Activated CD4-positive, alpha-beta T cell treated with anti-CD3 and anti-CD28 coated beads, Interleukin-2, Interleukin-4, amounts not matched to agents 100 ng/mL and 50 ng/mL, durations not matched to agents 16 hours and 8 hours (primary cell): ENCODE data around the gene KMT2B.
A peak's percentile ranks its signal among the peaks of the same experiment; 100 is the strongest.
"Not testable (repeated sequence)": the region's sequence is repeated elsewhere in the genome, so short reads cannot be mapped to it uniquely, and the experiment has no call there.

ENCODE experiments used
- DNase-seq: peaks from one replicate; pipeline ENCODE4 v3.0.0-alpha.2; 2020; ENCODE audit warnings: low spot score

KMT2B gene

DNA sequence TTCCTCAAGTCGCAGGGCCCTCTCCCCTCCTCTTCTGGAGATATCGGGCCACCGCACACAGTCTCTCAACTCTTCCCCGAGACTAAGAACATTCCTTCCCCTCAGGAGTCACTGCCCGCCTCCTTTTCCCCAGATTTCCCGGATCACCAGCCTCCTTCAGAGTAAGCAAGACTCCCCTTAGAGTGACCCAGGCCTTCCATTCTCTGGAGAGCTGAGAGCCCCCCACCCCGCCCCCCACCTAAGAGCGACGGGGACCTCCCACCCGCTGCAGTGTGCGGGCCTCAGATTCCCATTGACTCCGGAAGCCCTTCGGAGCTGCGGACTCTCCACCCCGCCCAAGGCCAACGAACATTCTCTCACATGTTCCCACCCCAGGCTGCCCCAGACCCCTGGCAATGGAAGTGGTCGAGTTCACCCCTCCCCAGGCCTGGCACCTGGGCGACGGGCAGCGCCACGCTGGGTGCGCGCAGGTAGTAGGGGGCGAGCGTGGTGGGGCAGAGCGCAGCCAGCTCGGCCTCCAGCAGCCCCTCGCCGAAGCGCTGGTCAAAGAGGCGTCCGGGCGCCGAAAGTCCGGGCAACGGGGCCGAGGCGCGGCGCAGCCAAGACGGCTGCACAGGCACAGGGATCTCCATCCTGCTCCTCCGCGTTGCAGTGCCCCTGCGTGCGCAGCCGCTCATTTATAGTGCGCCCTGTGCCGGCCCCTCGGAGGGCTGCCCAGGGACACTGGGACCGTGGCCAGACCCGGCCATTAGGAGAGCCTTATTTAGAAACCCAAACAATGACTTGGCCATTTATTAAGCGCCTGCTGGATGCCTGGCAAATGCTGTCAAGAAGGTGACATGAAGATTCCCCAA, 38.8 kb downstream of the KMT2B start, which contains the start of gene HSPB6:
Gene HSPB6 (minus strand): TSS at position 653 of the 854 bp plus-strand sequence. CDS start 21 bp downstream, at position 632.
- DNase-seq: no peak

DNA sequence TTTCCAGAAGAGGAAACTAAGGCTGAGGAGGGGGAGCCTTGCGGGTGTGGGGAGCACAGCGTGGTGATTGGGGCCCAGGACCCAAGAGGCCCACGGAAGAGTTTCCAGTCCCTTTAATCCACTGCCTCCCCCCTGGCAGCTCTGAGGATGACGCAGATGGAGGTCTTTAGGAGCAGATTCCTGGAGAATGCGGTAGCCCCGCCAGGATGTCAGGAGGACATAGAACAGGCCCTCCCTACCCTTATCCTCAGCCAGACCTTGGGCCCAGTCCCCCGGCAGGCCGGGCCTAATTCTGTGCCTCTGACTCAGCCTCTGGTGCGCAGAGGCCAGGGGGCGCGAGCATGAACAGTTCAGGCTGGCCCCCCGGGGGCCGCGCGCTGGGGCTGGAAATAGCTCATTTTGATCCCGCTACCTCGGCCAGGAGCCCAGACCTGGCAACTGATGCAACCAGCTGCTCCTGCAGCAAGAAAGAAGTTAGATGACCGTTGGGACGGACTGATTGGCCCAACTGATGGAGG, 39.5 kb downstream of the KMT2B start:
- DNase-seq: no peak

- DNase-seq: peak; percentile 100
Observed at GRCh38 chr19:35757749-35758608, 40.2 kb downstream of the KMT2B start, which contains the start of gene PROSER3. PROSER3 (plus strand) TSS chr19:35758176; CDS start chr19:35758216, 40 bp downstream.

GRCh38 chr19:35759697-35760096, 41.9 kb downstream of the KMT2B start:
- no peak for DNase-seq

DNA sequence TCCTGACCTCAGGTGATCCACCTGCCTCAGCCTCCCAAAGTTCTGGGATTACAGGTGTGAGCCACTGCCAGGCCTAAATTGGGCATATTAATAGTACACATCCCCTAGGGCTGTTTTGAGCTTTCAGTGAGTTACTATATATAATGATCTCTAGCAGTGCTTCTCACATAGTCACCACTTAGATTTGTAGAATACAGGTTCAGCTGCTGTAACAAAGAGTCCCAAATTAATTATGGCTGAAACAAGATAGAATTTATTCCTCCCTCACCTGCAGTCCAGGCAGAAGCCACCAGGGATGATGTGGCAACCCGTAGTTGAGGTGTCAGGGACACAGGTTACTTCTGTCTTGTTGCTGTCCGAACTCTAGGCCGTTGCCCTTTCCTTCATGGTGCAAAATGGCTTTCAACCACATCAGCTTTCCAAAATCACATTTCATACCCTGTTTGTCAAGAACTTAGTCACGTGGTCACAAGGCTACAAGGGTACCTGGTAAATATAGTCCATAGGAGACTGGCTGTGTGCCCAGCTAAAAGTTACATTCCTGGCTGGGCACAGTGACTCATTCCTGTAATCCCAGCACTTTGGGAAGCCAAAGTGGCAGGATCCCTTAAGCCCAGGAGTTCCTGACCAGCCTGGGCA, 43.0 kb downstream of the KMT2B start:
- no peak for DNase-seq

DNA sequence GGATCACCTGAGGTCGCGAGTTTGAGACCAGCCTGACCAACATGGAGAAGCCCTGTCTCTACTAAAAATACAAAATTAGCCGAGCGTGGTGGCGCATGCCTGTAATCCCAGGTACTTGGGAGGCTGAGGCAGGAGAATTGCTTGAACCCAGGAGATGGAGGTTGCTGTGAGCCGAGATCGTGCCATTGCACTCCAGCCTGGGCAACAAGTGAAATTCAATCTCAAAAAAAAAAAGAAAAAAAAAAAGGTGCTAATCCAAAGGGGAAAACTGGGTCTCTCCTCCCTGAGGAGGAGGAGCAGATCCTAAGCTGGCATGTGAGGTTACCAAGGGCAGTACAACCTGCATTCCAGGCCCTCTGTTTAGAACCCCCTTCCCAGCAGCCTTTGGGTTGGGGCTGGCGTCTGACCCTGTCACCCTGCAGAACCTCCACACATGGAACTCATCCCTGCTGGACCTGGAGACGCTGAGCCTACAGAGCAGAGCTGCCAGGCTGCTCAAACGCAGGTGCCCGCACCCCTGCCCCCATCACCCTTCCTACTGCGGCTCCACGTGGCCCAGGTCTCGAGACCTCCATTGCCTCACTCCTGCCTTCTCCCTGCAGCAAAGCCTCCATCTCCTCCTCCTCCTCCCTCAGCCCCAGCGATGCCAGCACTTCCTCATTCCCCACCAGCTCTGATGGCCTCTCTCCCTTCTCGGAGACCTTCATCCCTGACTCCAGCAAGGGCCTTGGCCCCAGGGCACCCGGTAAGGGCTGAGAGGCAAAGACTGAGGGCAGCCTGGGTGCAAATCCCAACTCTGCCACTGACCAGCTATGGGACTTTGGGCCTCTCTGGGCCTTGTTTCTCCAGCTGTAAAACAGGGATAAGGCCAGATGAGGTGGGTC, 46.9 kb downstream of the KMT2B start:
- DNase-seq: no peak

DNA sequence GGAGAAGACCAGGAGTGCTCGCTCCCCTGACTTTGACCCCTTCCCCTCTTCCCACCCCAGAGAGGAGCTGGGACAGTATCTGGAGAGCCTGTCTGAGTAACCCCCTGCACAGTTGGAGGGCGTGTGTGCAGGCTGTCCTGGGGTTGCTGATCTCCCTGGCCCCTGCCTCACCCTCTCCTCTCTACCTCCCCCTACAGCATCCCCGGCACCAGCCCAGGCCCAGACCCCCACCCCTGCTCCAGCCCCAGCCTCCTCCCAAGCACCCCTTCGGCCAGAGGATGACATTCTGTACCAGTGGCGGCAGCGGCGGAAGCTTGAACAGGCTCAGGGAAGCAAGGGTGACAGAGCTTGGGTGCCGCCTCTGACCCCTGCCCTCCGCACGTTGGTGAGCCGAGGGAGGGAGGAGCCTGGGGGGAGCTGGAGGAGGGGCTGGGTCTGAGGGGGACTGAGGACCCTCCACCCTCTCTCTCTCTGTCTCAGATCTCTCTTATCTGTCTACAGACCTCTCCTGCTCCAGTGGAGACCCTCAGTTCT, 48.8 kb downstream of the KMT2B start:
- no peak for DNase-seq

DNA sequence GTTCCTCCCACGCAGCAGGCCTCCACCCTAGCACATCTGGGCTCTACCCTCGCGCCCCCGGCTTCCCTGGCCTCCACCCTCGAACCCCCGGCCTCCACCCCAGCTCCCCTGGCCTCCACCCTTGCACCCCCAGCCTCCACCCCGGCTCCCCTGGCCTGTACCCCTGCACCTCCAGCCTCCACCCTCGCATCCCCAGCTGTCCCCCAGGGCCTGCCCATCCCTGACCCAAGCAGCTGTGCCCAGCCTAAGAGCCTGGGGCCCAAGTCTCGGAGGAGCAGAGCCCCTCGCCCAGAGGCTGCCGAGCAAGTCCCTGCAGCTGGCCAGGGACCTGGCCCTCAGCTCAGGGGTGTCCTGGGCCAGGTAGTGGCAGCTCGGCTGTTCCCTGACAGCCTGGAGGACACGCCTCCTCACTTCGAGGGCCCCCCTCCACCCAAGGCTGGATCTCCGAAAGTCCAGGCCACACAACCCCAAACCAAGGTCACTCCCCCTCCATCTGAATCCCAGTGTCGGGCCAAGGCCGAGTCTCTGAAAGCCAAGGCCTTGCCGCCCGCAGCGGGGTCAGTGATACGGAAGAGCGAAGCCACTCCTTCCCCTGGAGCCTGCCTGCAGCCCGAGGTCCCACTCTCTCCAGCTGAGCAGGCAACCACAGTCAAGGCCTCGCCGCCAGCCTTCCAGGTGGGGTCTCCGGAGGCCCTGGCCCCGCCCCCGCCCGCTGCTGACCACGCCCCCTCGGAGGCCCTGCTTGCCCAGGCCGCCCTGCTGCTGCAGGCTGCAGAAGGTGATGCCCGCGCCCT, 49.7 kb downstream of the KMT2B start:
- no peak for DNase-seq

GRCh38 chr19:35768082-35768421, 50.2 kb downstream of the KMT2B start:
- DNase-seq: no peak

DNA sequence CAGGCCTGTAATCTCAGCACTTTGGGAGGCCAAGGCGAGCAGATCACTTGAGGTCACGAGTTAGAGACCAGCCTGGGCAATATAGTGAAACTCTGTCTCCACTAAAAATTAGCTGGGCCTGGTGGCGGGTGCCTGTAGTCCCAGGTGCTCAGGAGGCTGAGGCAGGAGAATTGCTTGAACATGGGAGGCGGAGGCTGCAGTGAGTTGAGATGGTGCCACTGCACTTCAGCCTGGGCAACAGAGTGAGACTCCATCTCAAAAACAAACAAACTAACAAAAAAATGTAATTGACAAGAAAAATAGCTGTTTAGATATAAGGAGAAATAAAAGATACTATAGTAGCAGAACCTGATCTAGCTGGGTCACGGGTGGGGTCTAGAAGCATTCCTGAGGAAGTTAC, 54.6 kb downstream of the KMT2B start:
- DNase-seq: not testable (repeated sequence)

DNA sequence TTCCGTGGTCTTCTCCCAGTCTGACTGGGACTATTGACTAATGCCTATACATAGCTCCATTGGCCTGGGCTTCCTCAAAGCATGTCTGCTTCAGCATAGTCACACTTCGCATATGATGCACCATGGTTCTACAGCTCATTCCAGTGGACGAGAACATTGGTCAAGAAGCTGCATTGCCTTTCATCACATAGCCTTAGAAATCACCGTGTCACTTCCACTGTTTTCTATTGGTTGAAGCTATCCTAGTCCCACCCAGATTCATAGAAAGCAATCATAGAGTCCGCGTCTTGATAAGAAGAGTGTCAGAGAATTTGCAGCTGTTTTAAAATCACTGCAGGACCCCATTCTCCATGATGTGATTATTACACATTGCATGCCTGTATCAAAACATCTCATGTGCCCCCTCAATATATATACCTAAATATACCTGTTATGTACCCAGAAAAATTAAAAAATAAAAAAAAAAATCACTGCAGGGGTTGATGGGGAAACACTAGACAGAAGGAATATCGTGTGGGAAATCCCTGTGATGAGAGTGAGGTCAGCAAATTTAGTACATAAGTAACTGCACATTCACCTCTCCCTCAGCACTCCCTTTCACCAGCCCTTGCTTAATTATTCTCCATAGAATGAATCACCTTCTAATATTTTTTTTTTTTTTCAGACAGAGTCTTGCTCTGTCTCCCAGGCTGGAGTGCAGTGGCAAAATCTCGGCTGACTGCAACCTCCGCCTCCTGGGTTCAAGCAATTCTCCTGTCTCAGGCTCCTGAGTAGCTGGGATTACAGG, 55.4 kb downstream of the KMT2B start:
- no peak for DNase-seq

- DNase-seq: no peak
Observed at GRCh38 chr19:35774274-35775045, 56.7 kb downstream of the KMT2B start.

GRCh38 chr19:35775046-35775297, 57.2 kb downstream of the KMT2B start:
- no peak for DNase-seq

- DNase-seq: peak; percentile 99
Observed at GRCh38 chr19:35775298-35776101, 57.7 kb downstream of the KMT2B start, which contains the start of gene ARHGAP33. ARHGAP33 (plus strand) TSS chr19:35775564; CDS start chr19:35775659, 95 bp downstream.

- DNase-seq: no peak
Observed at GRCh38 chr19:35776102-35776788, 58.4 kb downstream of the KMT2B start.

DNA sequence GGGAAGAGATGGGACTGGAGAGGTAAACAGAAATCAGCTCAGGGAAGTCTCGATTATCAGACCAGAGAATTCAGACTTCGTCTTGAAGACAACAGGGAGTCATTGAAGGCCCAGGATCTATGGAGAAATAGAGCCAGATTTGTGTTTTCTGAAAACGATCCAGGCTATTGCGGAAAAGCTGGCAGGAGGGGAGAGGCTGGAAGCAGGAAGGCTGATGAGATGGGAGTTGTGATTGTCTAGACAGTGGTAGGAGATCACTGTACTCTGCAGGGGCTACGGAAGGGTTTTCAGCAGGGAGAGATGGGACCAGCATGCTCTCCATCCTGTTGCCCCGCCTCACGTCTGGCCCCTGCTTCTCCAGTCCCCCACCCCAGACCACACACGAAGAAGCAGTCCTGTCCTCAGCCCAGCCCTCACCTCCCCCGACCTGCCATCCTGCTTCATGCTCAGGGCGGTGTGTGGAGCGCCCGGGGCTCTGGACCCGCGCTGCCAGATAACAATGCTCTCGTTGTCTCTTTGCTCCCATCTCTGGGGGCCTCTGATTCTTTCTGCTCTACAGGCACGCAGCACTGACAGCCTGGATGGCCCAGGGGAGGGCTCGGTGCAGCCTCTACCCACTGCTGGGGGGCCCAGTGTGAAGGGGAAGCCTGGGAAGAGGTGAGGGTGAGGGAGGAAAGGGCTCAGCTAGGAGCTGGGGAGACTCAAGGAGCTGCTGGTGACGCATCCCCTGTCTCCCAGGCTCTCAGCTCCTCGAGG, 59.5 kb downstream of the KMT2B start:
- no peak for DNase-seq
